GM21447 (cell line): ENCODE data around the gene SUDS3.
"Not testable (repeated sequence)": the region's sequence is repeated elsewhere in the genome, so short reads cannot be mapped to it uniquely, and the experiment has no call there.

Experiments used
- ATAC-seq: cut with Tn5 transposase; IDR thresholded peaks from one replicate; pipeline ENCODE4 v1.9.1; 2021; ENCODE audit not compliant: unreplicated experiment

The SUDS3 gene

GRCh38 chr12:118391836-118392235 is 15.5 kb downstream of the SUDS3 start:
- no peak for ATAC-seq

GRCh38 chr12:118397708-118398440 is 21.5 kb downstream of the SUDS3 start:
- ATAC-seq = no peak

- no peak for ATAC-seq
Observed at GRCh38 chr12:118398524-118398923, 22.2 kb downstream of the SUDS3 start.

- ATAC-seq = no peak
Observed at GRCh38 chr12:118398940-118399339, 22.6 kb downstream of the SUDS3 start.

GRCh38 chr12:118402251-118402650 is 25.9 kb downstream of the SUDS3 start:
- ATAC-seq = no peak

GRCh38 chr12:118404876-118405521 is 28.6 kb downstream of the SUDS3 start:
- no peak for ATAC-seq

GRCh38 chr12:118408241-118408640 is 31.9 kb downstream of the SUDS3 start:
- ATAC-seq = not testable (repeated sequence)

GRCh38 chr12:118409834-118410233 is 33.5 kb downstream of the SUDS3 start:
- no peak for ATAC-seq

- no peak for ATAC-seq
Observed at GRCh38 chr12:118417942-118418341, 41.6 kb downstream of the SUDS3 start.

GRCh38 chr12:118418385-118419057 is 42.2 kb downstream of the SUDS3 start:
- no peak for ATAC-seq

GRCh38 chr12:118420673-118421072 is 44.3 kb downstream of the SUDS3 start:
- no peak for ATAC-seq

- ATAC-seq = no peak
Observed at GRCh38 chr12:118424884-118425283, 48.5 kb downstream of the SUDS3 start.

GRCh38 chr12:118425364-118425763 is 49.0 kb downstream of the SUDS3 start:
- ATAC-seq = no peak

GRCh38 chr12:118427819-118428218 is 51.5 kb downstream of the SUDS3 start:
- no peak for ATAC-seq

- ATAC-seq = no peak
Observed at GRCh38 chr12:118428643-118429042, 52.3 kb downstream of the SUDS3 start.

GRCh38 chr12:118429688-118430383 is 53.5 kb downstream of the SUDS3 start:
- no peak for ATAC-seq

GRCh38 chr12:118430516-118430915 is 54.2 kb downstream of the SUDS3 start:
- ATAC-seq = no peak

GRCh38 chr12:118432812-118433545 is 56.6 kb downstream of the SUDS3 start:
- no peak for ATAC-seq

- no peak for ATAC-seq
Observed at GRCh38 chr12:118436002-118436730, 59.8 kb downstream of the SUDS3 start.

- no peak for ATAC-seq
Observed at GRCh38 chr12:118436986-118437385, 60.6 kb downstream of the SUDS3 start.
